Hepatic stellate cell (primary cell): ENCODE results near the gene TNRC18.
A peak's percentile ranks its signal among the peaks of the same experiment; 100 is the strongest.
"Not testable (repeated sequence)": the region's sequence is repeated elsewhere in the genome, so short reads cannot be mapped to it uniquely, and the experiment has no call there.

Experiments
- DNase-seq: peaks from one replicate; pipeline ENCODE4 v3.0.0; 2011; ENCODE audit warnings: low spot score

The TNRC18 gene, protein sequence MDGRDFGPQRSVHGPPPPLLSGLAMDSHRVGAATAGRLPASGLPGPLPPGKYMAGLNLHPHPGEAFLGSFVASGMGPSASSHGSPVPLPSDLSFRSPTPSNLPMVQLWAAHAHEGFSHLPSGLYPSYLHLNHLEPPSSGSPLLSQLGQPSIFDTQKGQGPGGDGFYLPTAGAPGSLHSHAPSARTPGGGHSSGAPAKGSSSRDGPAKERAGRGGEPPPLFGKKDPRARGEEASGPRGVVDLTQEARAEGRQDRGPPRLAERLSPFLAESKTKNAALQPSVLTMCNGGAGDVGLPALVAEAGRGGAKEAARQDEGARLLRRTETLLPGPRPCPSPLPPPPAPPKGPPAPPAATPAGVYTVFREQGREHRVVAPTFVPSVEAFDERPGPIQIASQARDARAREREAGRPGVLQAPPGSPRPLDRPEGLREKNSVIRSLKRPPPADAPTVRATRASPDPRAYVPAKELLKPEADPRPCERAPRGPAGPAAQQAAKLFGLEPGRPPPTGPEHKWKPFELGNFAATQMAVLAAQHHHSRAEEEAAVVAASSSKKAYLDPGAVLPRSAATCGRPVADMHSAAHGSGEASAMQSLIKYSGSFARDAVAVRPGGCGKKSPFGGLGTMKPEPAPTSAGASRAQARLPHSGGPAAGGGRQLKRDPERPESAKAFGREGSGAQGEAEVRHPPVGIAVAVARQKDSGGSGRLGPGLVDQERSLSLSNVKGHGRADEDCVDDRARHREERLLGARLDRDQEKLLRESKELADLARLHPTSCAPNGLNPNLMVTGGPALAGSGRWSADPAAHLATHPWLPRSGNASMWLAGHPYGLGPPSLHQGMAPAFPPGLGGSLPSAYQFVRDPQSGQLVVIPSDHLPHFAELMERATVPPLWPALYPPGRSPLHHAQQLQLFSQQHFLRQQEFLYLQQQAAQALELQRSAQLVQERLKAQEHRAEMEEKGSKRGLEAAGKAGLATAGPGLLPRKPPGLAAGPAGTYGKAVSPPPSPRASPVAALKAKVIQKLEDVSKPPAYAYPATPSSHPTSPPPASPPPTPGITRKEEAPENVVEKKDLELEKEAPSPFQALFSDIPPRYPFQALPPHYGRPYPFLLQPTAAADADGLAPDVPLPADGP (N-terminal part only)

GRCh38 chr7:5423306-5423975, at the start of gene TNRC18:
TNRC18 (minus strand) TSS chr7:5423834; CDS start chr7:5421246, 2,588 bp downstream.
- peak; percentile 94 for DNase-seq

DNA sequence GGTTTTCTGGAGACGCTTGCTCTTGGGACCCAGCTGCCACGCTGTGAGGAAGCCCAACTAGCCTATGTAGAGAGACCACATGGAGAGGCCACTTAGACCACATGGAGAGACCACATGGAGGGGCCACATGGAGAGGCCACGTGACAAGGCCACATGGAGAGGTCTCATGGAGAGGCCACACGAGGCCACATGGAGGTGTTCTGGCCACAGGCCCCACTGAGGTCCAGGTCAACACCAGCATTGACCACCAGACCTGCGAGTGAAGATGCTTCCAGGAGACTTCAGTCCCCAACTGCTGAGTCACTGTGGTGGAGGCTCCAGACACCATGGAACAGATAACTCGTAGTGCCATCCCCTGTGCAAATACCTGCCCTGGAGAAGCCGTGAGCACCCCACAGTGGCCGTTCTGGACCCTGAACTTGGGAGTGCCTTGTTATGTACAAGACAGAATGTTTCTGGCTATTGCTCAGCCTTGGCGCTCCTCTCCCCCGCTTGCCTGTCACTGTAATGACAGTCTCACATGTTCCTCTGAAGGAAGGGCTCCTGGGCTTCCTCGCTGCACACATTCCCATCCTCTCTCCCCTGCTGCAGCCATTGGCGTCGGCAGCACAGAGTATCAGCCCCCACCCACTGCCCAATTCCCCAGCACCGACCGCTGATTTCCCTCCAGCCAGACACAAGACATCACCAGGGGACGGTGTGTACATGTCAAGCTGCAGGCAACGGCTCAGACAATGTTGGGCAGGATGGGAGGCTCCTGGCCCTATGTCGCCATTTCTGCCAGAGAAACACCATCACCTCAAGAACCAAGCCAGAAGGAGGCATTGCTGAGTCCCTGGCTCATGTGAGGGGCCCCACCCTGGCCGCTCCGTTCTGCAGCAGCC, 49.0 kb upstream of the TNRC18 start:
- no peak for DNase-seq

GRCh38 chr7:5471623-5472022, 48.0 kb upstream of the TNRC18 start:
- DNase-seq, result not testable (repeated sequence)

DNA sequence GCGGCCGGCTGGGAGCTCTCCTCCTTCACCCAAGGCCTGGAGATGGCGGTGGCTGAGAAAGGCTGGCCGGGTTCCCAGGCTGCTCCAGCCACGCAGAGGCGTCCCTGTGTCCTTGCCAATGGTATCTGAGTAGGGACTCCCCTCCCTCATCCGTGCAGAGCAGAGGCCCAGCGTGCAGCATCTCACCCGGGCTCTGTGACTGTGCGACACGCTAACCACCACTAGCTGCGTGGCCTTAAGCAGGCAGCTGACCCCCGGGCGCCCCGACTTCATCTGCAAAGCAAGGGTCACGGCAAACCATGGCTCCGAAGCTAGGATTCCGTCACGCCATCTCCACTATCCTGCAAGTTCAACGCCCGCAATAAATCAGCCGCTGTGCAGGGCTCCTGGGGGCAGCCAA, 47.2 kb upstream of the TNRC18 start:
- DNase-seq, result peak; percentile 52

- DNase-seq, result no peak
Observed at GRCh38 chr7:5470167-5470532, 46.5 kb upstream of the TNRC18 start.

- no peak for DNase-seq
Observed at GRCh38 chr7:5469375-5470166, 45.9 kb upstream of the TNRC18 start.

DNA sequence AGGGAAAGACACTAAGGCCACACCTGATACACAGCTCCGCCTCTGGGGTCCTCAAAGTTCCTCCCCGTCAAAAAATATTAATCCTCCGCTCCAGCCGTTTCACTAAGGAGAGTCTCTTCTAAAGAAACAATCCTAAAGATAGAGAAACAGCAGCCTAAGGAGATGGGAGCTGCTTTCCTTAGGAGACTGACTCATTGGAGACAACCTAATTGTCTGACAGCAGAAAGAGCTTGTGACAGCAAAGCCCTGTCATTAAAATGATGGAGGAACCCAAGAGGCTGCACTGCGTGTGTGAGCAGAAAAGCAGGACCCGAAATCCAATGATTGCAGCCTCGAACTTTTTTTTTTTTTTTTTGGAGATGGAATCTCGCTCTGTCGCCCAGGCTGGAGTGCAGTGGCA, 44.0 kb upstream of the TNRC18 start:
- no peak for DNase-seq

- DNase-seq, result no peak
Observed at GRCh38 chr7:5466551-5466950, 42.9 kb upstream of the TNRC18 start.

- no peak for DNase-seq
Observed at GRCh38 chr7:5463031-5463430, 39.4 kb upstream of the TNRC18 start.

DNA sequence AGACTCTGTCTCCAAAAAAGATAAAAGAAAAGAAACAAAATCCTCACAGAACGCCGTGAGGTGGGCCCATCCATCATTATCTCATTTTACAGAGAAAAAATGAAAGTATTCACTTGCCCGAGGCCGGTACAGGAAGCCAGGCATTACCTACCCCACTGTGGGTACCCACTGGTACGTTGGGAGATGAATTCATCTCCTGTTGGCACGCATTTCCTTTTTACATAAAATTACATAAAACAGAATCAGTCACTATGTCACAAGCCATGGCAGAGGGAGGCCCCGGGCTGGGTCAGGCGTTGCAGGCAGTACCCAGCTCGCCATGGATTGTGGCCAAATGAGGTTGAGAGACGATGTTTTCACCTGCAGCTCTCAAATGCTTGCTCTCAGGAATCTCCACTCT, 38.6 kb upstream of the TNRC18 start:
- no peak for DNase-seq

DNA sequence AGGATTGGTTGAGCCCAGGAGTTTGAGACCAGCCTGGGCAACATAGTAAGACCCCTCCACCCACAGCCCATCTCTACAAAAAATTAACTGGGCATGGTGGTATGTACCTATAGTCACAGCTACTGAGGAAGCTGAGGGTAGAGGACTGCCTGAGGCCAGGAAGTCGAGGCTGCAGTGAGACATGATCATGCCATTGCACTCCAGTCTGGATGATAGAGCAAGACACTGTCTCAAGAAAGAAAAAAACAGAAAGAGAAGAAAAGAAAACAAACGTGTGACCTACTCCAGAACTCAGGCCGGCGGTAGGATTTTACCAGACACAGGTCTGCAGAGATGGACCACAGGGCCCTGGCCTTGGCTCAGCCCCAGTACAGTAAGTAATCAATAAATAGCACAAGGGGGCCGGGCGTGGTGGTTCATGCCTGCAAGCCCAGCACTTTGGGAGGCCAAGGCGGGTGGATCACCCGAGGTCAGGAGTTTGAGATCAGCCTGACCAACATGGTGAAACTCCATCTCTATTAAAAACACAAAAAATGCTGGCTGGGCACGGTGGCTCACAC, 35.4 kb upstream of the TNRC18 start:
- no peak for DNase-seq

DNA sequence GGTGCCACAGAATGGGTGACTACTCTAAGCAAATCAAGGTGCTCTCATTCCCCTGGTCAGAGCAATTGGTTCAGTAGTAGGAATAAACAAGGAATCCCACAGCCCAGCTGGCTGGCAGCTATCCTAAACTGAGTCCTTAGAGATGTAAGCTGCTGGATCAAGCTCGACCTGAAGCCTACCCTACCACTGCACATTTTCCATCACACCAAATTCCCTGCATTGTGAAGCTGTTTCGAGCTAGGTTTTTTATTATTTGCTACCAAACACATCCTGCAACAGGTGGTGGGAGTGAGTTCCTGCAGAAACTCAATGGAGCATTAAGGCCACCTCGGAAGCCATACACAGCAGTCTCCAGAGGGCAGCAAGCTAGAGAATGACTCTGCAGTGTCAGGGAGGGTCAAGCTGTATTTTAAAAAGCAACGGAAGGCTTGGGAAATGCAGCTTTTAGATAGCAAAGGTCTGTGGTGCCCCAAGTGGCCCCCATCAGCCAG, 33.7 kb upstream of the TNRC18 start:
- no peak for DNase-seq

DNA sequence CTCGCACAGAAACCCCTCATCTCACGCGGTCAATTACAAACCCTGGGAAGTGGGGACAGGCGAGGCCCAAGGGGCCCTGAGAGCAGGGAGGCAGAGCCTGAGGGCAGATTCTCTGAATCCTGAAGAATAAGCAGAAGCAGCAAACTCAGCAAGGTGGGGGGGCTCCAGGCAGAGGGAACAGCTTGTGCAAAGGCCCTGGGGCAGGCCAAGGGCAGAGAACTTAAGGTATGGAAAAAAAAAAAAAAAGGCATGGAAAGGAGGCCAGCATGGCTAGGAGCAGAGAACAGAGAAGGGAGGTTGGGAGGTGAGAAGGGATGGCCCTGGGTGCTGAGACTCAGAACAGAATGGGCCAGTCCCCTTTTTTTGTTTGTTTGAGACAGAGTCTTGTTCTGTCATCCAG, 32.8 kb upstream of the TNRC18 start:
- DNase-seq, result no peak

- DNase-seq, result no peak
Observed at GRCh38 chr7:5455581-5456219, 32.1 kb upstream of the TNRC18 start.

GRCh38 chr7:5455175-5455574, 31.5 kb upstream of the TNRC18 start:
- no peak for DNase-seq

GRCh38 chr7:5454485-5454884, 30.9 kb upstream of the TNRC18 start:
- no peak for DNase-seq

DNA sequence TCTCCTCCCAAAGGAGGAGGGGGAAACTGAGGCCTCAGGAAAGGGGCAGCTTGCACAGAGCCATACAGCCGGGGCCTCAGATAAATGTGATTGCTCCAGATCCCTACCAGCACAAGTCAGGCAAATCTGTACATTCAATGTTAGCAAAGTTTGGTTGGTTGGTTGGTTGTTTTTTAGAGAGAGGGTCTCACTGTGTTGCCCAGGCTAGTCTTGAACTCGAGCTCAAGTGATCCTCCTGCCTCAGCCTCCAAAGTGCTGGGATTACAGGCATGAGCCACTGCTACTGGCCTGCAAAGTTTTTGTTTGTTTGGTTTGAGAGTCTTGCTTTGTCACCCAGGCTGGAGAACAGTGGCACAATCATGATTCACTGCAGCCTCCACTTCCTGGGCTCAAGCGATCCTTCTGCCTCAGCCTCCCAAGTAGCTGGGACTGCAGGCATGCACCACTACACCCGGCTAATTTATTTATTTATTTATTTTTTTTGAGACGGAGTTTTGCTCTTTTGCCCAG, 30.0 kb upstream of the TNRC18 start:
- no peak for DNase-seq

DNA sequence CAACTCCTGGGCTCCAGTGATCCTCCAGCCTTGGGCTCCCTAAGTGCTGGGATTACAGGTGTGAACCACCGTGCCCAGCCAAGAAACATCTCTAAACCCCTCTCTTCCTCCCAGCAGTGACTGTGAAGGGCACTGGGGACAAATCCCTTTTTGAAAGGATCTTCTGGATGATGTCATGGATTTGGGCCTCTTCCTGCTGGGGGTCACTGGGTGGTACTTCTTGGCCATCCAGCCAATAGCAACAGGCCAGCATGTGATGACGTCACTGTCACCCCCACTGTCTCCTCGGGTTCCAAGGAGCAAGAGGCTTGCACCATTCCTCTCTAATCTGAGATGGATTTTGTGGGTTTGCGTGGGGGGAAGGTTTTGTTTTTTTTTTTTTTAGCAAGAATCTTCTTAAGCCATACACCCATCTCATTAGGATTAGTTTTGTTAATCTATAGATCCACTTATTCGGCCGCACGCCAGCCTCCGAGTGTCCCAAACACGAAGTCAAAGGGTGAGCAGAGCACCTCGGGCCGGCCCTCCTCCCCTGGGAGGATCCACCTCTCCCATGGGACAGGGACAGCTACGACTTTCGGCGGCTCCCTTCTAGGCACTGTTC, 29.4 kb upstream of the TNRC18 start:
- DNase-seq, result peak; percentile 73

DNA sequence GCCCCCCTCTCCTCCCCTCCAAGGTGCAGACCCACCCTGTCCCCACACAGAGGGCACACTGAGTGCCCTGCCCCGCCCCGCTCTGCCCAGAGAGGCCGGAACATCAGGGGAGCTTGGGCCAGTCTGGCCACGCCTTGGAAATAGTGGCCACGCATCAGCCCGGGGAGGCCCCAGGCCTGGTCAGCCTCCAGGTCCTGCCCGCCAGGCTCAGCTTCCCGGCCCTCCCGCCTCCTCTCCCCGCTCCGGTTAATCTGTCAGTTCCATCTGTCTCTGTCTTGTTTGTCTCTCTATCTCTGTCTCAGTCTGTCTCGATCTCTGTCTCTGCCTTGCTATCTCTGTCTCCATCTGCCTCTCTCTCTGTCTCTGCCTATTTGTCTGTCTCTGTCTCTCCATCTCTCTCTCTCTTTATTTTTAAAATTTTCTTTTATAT, 28.9 kb upstream of the TNRC18 start:
- no peak for DNase-seq
